Caco-2 (cell line): ENCODE measurements around the gene AKR1C1. TPM values are rescaled to one million over a fixed set of nuclear protein-coding genes. Genes with fewer than 3 reads are reported as not detected.

ENCODE experiments used
- BruUV-seq: library from RNA; stranded (reverse); fragments of 400-500 nt; replicated peaks from 2 replicates; lab custom pipeline; 2021; lab: Mats Ljungman, UMichigan
- CTCF ChIA-PET: fragments of 300-600 bp; sonication (Branson Sonifier 250); formaldehyde crosslinking; loops from one replicate; lab custom pipeline; 2022; ENCODE audit warnings: antibody characterized with exemption; lab: Charles Lee
- POLR2A ChIA-PET: fragments of 300-600 bp; sonication (Branson Sonifier 250); formaldehyde crosslinking; loops from one replicate; lab custom pipeline; 2022; ENCODE audit warnings: antibody characterized with exemption; lab: Charles Lee
- DNase-seq, 2 experiments: peaks; one replicate each; pipeline versions ENCODE4 v3.0.0 to v3.0.0-alpha.2; 2020 to 2022
- H3K27me3 ChIP-seq: replicated peaks from 2 replicates; pipeline ENCODE4 v1.6.0; 2011; ENCODE audit warnings: low read length; ENCODE audit not compliant: control insufficient read depth, insufficient read depth
- H3K36me3 ChIP-seq: 2 replicates; pipeline ENCODE4 v1.5.1; 2011; ENCODE audit warnings: low read length; ENCODE audit not compliant: control insufficient read depth, insufficient read depth
- H3K4me1 ChIP-seq: fragments of 250-450 bp; sonication (Bioruptor Pico); 2 replicates; pipeline ENCODE4 v1.5.1; 2020; ENCODE audit warnings: mild to moderate bottlenecking
- H3K4me3 ChIP-seq: 2 replicates; pipeline ENCODE4 v1.5.1; 2011; ENCODE audit warnings: low read depth, mild to moderate bottlenecking, control low read depth, low read length
- H3K9me3 ChIP-seq: fragments of 250-450 bp; sonication (Bioruptor Pico); 2 replicates; pipeline ENCODE4 v1.5.1; 2020; ENCODE audit warnings: mild to moderate bottlenecking, moderate library complexity
- H3K27ac Mint-ChIP-seq: one replicate; pipeline ENCODE4 v1.8.0; 2022; ENCODE audit warnings: mixed read lengths; ENCODE audit not compliant: unreplicated experiment
- H3K27me3 Mint-ChIP-seq: one replicate; pipeline ENCODE4 v1.8.0; 2022; ENCODE audit warnings: mixed read lengths; ENCODE audit not compliant: insufficient read depth, unreplicated experiment
- H3K36me3 Mint-ChIP-seq: one replicate; pipeline ENCODE4 v1.8.0; 2022; ENCODE audit warnings: mild to moderate bottlenecking, mixed read lengths; ENCODE audit not compliant: insufficient read depth, unreplicated experiment
- H3K4me1 Mint-ChIP-seq: one replicate; pipeline ENCODE4 v1.8.0; 2022; ENCODE audit warnings: low read depth, mixed read lengths; ENCODE audit not compliant: unreplicated experiment
- H3K4me3 Mint-ChIP-seq: one replicate; pipeline ENCODE4 v1.8.0; 2022; ENCODE audit warnings: mild to moderate bottlenecking, moderate library complexity, mixed read lengths; ENCODE audit not compliant: unreplicated experiment
- H3K9me3 Mint-ChIP-seq: one replicate; pipeline ENCODE4 v1.8.0; 2022; ENCODE audit warnings: mixed read lengths; ENCODE audit not compliant: unreplicated experiment
- intact Hi-C: fragments of 100-400 bp; cut with micrococcal nuclease; formaldehyde crosslinking; loops from one replicate; pipeline ENCODE4 v1.10.0; 2022; ENCODE audit not compliant: unreplicated experiment
- total RNA-seq: library from RNA; stranded (reverse); gene quantifications from 2 replicates; pipeline ENCODE4 v1.2.3, GENCODE V29; 2022
- TF ChIP-seq, protein P1 (sequence below), 2 experiments: fragments of 200-600 bp in 1 of 2; IDR thresholded peaks; 1 replicate in 1 of 2; 2 replicates in 1 of 2; pipeline versions ENCODE4 v1.5.1 to v1.8.0; 2011 to 2022; ENCODE audit warnings: antibody characterized with exemption in 1 of 2, control low read depth in 1 of 2, inconsistent platforms in 1 of 2, low read depth in 1 of 2, low read length in 1 of 2, mild to moderate bottlenecking in 1 of 2, moderate library complexity in 1 of 2; ENCODE audit not compliant: insufficient read depth in 1 of 2, severe bottlenecking in 1 of 2, unreplicated experiment in 1 of 2

AKR1C1 gene
- total RNA-seq, 1 experiment from 2014 or later, result 27.1 TPM

- Mint-ChIP-seq H3K4me1 (peaks cover 12% of the 10 kb centered on the region), H3K27ac (no peak overlapping the region), H3K4me3 (no peak overlapping the region), H3K9me3 (no peaks in the 10 kb centered on the region), H3K27me3 (no peaks in the 10 kb centered on the region), H3K36me3 (peaks cover 5% of the 10 kb centered on the region)
- no peak for DNase-seq
- intact Hi-C loops, result no loop called here
- 0 out of 2 replicates have a peak, but pooled peaks cover 2% of the 10 kb centered on the region for H3K9me3 ChIP-seq
- ChIA-PET CTCF (no interaction called here), POLR2A (no interaction called here)
- peaks cover 10% of the 10 kb centered on the region for H3K4me1 ChIP-seq
- H3K27me3 ChIP-seq, result no peaks in the 10 kb centered on the region
- TF ChIP-seq, protein P1, sequence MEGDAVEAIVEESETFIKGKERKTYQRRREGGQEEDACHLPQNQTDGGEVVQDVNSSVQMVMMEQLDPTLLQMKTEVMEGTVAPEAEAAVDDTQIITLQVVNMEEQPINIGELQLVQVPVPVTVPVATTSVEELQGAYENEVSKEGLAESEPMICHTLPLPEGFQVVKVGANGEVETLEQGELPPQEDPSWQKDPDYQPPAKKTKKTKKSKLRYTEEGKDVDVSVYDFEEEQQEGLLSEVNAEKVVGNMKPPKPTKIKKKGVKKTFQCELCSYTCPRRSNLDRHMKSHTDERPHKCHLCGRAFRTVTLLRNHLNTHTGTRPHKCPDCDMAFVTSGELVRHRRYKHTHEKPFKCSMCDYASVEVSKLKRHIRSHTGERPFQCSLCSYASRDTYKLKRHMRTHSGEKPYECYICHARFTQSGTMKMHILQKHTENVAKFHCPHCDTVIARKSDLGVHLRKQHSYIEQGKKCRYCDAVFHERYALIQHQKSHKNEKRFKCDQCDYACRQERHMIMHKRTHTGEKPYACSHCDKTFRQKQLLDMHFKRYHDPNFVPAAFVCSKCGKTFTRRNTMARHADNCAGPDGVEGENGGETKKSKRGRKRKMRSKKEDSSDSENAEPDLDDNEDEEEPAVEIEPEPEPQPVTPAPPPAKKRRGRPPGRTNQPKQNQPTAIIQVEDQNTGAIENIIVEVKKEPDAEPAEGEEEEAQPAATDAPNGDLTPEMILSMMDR (IDR thresholded peaks at IDR 0.05; ENCODE audit: insufficient read depth in 1 of 2, low read depth in 1 of 2, low read length in 1 of 2, severe bottlenecking in 1 of 2, unreplicated experiment in 1 of 2), result no peak
- no TSS peak for BruUV-seq
- H3K4me3 ChIP-seq, result no peak overlapping the region
- no peaks in the 10 kb centered on the region; the same call in 1 of the 2 replicates for H3K36me3 ChIP-seq
Observed at GRCh38 chr10:4977025-4977424, 13.8 kb downstream of the AKR1C1 start.

- H3K4me3 Mint-ChIP-seq, result no peak overlapping the region
- Histone ChIP-seq H3K27me3 (no peaks in the 10 kb centered on the region), H3K36me3 (no peaks in the 10 kb centered on the region; the same call in 1 of the 2 replicates), H3K9me3 (0 out of 2 replicates have a peak, but pooled peaks cover 2% of the 10 kb centered on the region), H3K4me3 (no peak overlapping the region), H3K4me1 (peaks cover 13% of the 10 kb centered on the region)
- ChIA-PET POLR2A (no interaction called here), CTCF (no interaction called here)
- no peak overlapping the region for H3K27ac Mint-ChIP-seq
- TF ChIP-seq, protein P1 (IDR thresholded peaks at IDR 0.05; ENCODE audit: insufficient read depth in 1 of 2, low read depth in 1 of 2, low read length in 1 of 2, severe bottlenecking in 1 of 2, unreplicated experiment in 1 of 2), result no peak
- no peaks in the 10 kb centered on the region for H3K36me3 Mint-ChIP-seq
- DNase-seq, result no peak
- intact Hi-C loops, result no loop called here
- no TSS peak for BruUV-seq
- no peaks in the 10 kb centered on the region for H3K27me3 Mint-ChIP-seq
- H3K4me1 Mint-ChIP-seq, result peaks cover 19% of the 10 kb centered on the region
- H3K9me3 Mint-ChIP-seq, result no peaks in the 10 kb centered on the region
Observed at GRCh38 chr10:4978870-4979269, 15.7 kb downstream of the AKR1C1 start.

DNA sequence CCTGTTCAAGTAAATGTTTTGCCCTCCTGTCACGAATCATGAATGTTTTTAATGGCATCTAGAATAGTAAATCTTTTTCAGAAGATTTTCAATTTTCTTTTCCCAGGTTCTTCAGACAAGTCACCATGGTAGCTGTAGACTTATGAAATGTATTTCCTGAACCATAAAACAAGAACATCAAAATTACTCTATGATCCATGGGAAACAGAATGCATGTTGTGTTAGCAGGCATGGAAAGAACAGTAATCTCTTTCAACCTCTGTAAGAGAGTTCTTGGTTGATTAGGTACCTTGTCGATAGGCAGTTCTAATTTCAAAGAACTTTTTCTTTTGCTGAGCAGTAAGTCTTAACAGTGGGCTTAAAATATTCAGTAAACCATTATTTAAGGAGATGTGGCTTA is 17.6 kb downstream of the AKR1C1 start:
- H3K4me3 Mint-ChIP-seq, result no peak overlapping the region
- H3K36me3 Mint-ChIP-seq, result no peaks in the 10 kb centered on the region
- peaks cover 19% of the 10 kb centered on the region for H3K4me1 Mint-ChIP-seq
- Histone ChIP-seq H3K4me1 (peaks cover 13% of the 10 kb centered on the region), H3K27me3 (no peaks in the 10 kb centered on the region), H3K4me3 (no peak overlapping the region), H3K9me3 (no peaks in the 10 kb centered on the region; the same call in 1 of the 2 replicates), H3K36me3 (no peaks in the 10 kb centered on the region; the same call in none of the 2 replicates)
- BruUV-seq, result no TSS peak
- TF ChIP-seq, protein P1 (IDR thresholded peaks at IDR 0.05; ENCODE audit: insufficient read depth in 1 of 2, low read depth in 1 of 2, low read length in 1 of 2, severe bottlenecking in 1 of 2, unreplicated experiment in 1 of 2), result no peak
- intact Hi-C loops, result loop anchor here (5.0 kb wide), 1 partner anchor 73 kb away; no protein-coding TSS in a partner anchor
- H3K27ac Mint-ChIP-seq, result peak overlapping the region; percentile 82
- ChIA-PET POLR2A (no interaction called here), CTCF (no interaction called here)
- no peaks in the 10 kb centered on the region for H3K27me3 Mint-ChIP-seq
- no peaks in the 10 kb centered on the region for H3K9me3 Mint-ChIP-seq
- DNase-seq, result no peak
